ENCODE data around the gene YY2.

YY2 gene

GRCh38 chrX:21855937-21856415, at the start of gene YY2:
Gene YY2 (plus strand): TSS chrX:21855987. CDS start chrX:21856485, 498 bp downstream.
- H3K4me1 ChIP-seq (ENCODE audit: insufficient read depth, poor library complexity, severe bottlenecking): no peaks in the 10 kb centered on the region
- DNase-seq (ENCODE audit: low spot score) (no peak), ATAC-seq (ENCODE audit: low read depth) (no peak)
- no peaks in the 10 kb centered on the region for H3K9me3 ChIP-seq (ENCODE audit: severe bottlenecking)
- no peak within 1 kb of the TSS for H3K27ac ChIP-seq (ENCODE audit: poor library complexity, severe bottlenecking)
- peaks cover 14% of the 10 kb centered on the region for H3K36me3 ChIP-seq (ENCODE audit: low read depth)
- H3K27me3 ChIP-seq (ENCODE audit: insufficient read depth, poor library complexity, severe bottlenecking): no peaks in the 10 kb centered on the region
- TF ChIP-seq, protein P1, sequence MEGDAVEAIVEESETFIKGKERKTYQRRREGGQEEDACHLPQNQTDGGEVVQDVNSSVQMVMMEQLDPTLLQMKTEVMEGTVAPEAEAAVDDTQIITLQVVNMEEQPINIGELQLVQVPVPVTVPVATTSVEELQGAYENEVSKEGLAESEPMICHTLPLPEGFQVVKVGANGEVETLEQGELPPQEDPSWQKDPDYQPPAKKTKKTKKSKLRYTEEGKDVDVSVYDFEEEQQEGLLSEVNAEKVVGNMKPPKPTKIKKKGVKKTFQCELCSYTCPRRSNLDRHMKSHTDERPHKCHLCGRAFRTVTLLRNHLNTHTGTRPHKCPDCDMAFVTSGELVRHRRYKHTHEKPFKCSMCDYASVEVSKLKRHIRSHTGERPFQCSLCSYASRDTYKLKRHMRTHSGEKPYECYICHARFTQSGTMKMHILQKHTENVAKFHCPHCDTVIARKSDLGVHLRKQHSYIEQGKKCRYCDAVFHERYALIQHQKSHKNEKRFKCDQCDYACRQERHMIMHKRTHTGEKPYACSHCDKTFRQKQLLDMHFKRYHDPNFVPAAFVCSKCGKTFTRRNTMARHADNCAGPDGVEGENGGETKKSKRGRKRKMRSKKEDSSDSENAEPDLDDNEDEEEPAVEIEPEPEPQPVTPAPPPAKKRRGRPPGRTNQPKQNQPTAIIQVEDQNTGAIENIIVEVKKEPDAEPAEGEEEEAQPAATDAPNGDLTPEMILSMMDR (IDR thresholded peaks at IDR 0.05; ENCODE audit: poor library complexity, severe bottlenecking): no peak
- no peak within 1 kb of the TSS for H3K4me3 ChIP-seq (ENCODE audit: severe bottlenecking)

- Histone ChIP-seq H3K36me3 (ENCODE audit: low read depth) (no peaks in the 10 kb centered on the region), H3K27me3 (ENCODE audit: insufficient read depth, poor library complexity, severe bottlenecking) (no peaks in the 10 kb centered on the region), H3K4me1 (ENCODE audit: insufficient read depth, poor library complexity, severe bottlenecking) (no peaks in the 10 kb centered on the region), H3K4me3 (ENCODE audit: severe bottlenecking) (no peak overlapping the region), H3K9me3 (ENCODE audit: severe bottlenecking) (no peaks in the 10 kb centered on the region), H3K27ac (ENCODE audit: poor library complexity, severe bottlenecking) (no peak overlapping the region)
- DNase-seq (ENCODE audit: low spot score) (no peak), ATAC-seq (ENCODE audit: low read depth) (no peak)
- TF ChIP-seq, protein P1 (IDR thresholded peaks at IDR 0.05; ENCODE audit: poor library complexity, severe bottlenecking): no peak
Measured at GRCh38 chrX:21806691-21807090, 49.1 kb upstream of the YY2 start.

GRCh38 chrX:21811832-21812231, 44.0 kb upstream of the YY2 start:
- no peak overlapping the region for H3K27ac ChIP-seq (ENCODE audit: poor library complexity, severe bottlenecking)

GRCh38 chrX:21812628-21813027, 43.2 kb upstream of the YY2 start:
- no peak for ATAC-seq (ENCODE audit: low read depth)
- no peak overlapping the region for H3K4me3 ChIP-seq (ENCODE audit: severe bottlenecking)
- H3K27ac ChIP-seq (ENCODE audit: poor library complexity, severe bottlenecking): no peak overlapping the region
- no peaks in the 10 kb centered on the region for H3K9me3 ChIP-seq (ENCODE audit: severe bottlenecking)
- no peaks in the 10 kb centered on the region for H3K36me3 ChIP-seq (ENCODE audit: low read depth)
- no peaks in the 10 kb centered on the region for H3K27me3 ChIP-seq (ENCODE audit: insufficient read depth, poor library complexity, severe bottlenecking)
- DNase-seq (ENCODE audit: low spot score): no peak
- H3K4me1 ChIP-seq (ENCODE audit: insufficient read depth, poor library complexity, severe bottlenecking): no peaks in the 10 kb centered on the region
- TF ChIP-seq, protein P1 (IDR thresholded peaks at IDR 0.05; ENCODE audit: poor library complexity, severe bottlenecking): no peak

More at GRCh38 chrX:21811832-21812231, 44.0 kb upstream of the YY2 start:
- no peak for ATAC-seq (ENCODE audit: low read depth)
- no peak overlapping the region for H3K4me3 ChIP-seq (ENCODE audit: severe bottlenecking)
- H3K27me3 ChIP-seq (ENCODE audit: insufficient read depth, poor library complexity, severe bottlenecking): no peaks in the 10 kb centered on the region
- TF ChIP-seq, protein P1 (IDR thresholded peaks at IDR 0.05; ENCODE audit: poor library complexity, severe bottlenecking): no peak
- no peaks in the 10 kb centered on the region for H3K36me3 ChIP-seq (ENCODE audit: low read depth)
- no peaks in the 10 kb centered on the region for H3K4me1 ChIP-seq (ENCODE audit: insufficient read depth, poor library complexity, severe bottlenecking)
- DNase-seq (ENCODE audit: low spot score): no peak
- no peaks in the 10 kb centered on the region for H3K9me3 ChIP-seq (ENCODE audit: severe bottlenecking)

- DNase-seq (ENCODE audit: low spot score) (no peak), ATAC-seq (ENCODE audit: low read depth) (no peak)
- no peak overlapping the region for H3K4me3 ChIP-seq (ENCODE audit: severe bottlenecking)
- H3K4me1 ChIP-seq (ENCODE audit: insufficient read depth, poor library complexity, severe bottlenecking): no peaks in the 10 kb centered on the region
- H3K27ac ChIP-seq (ENCODE audit: poor library complexity, severe bottlenecking): no peak overlapping the region
- no peaks in the 10 kb centered on the region for H3K27me3 ChIP-seq (ENCODE audit: insufficient read depth, poor library complexity, severe bottlenecking)
- H3K9me3 ChIP-seq (ENCODE audit: severe bottlenecking): no peaks in the 10 kb centered on the region
- no peaks in the 10 kb centered on the region for H3K36me3 ChIP-seq (ENCODE audit: low read depth)
- TF ChIP-seq, protein P1 (IDR thresholded peaks at IDR 0.05; ENCODE audit: poor library complexity, severe bottlenecking): no peak
Measured at GRCh38 chrX:21813612-21814368, 42.0 kb upstream of the YY2 start.
